ENCODE measurements around the gene CLCN1. TPM values are rescaled to one million over a fixed set of nuclear protein-coding genes. Genes with fewer than 3 reads are reported as not detected.

Gene CLCN1
- total RNA-seq, 1 experiment from 2014 or later: 0.13 TPM

- Histone ChIP-seq H3T11ph (ENCODE audit: low read length) (no peak overlapping the region), H3K4me1 (ENCODE audit: insufficient read depth, low read length) (no peaks in the 10 kb centered on the region), H3K9me3 (ENCODE audit: control insufficient read depth, low read depth, low read length) (no peaks in the 10 kb centered on the region), H2AFZ (ENCODE audit: low read length) (no peak overlapping the region), H2AK5ac (ENCODE audit: insufficient read length, low read length) (no peak overlapping the region), H2BK20ac (ENCODE audit: low read depth, low read length, poor library complexity, severe bottlenecking) (no peak overlapping the region), H3K23ac (ENCODE audit: insufficient read length, low read depth, low read length) (no peak overlapping the region), H4K5ac (ENCODE audit: insufficient read length, low read depth, low read length) (no peak overlapping the region), H3K4me2 (ENCODE audit: insufficient read depth, insufficient read length, low read length) (no peak overlapping the region), H3K79me2 (ENCODE audit: insufficient read depth, low read length) (no peaks in the 10 kb centered on the region), H3K14ac (ENCODE audit: insufficient read depth, low read length) (no peak overlapping the region), H3K56ac (ENCODE audit: insufficient read length, low read depth, low read length) (no peak overlapping the region), H4K20me1 (ENCODE audit: control insufficient read depth, insufficient read depth, insufficient read length) (no peaks in the 10 kb centered on the region), H3K27ac (ENCODE audit: insufficient read length, low read depth, low read length) (no peak overlapping the region), H3K9ac (ENCODE audit: extremely low read depth, insufficient read length, low read length) (no peak overlapping the region), H3K23me2 (ENCODE audit: insufficient read length, low read depth, low read length, poor library complexity, severe bottlenecking) (peaks cover 7% of the 10 kb centered on the region), H2BK12ac (ENCODE audit: insufficient read length, low read depth, low read length) (no peak overlapping the region), H3K18ac (ENCODE audit: insufficient read length, low read depth, low read length) (no peak overlapping the region), H4K8ac (replicated peaks; ENCODE audit: insufficient read length, low read depth, low read length) (no peak overlapping the region), H3K27me3 (ENCODE audit: insufficient read depth, low read length) (peaks cover 6% of the 10 kb centered on the region; the same call in 1 of the 2 replicates), H3K79me1 (ENCODE audit: insufficient read depth, low read depth, low read length, poor library complexity, severe bottlenecking) (no peaks in the 10 kb centered on the region), H4K91ac (ENCODE audit: insufficient read length, low read depth, low read length) (no peak overlapping the region), H2BK120ac (ENCODE audit: low read depth, low read length, poor library complexity, severe bottlenecking) (no peak overlapping the region), H2BK5ac (ENCODE audit: insufficient read length, low read length) (no peak overlapping the region), H3K4ac (ENCODE audit: low read depth, low read length) (no peak overlapping the region), H2BK15ac (ENCODE audit: low read depth, low read length) (no peak overlapping the region)
- WGBS (ENCODE audit: extremely low coverage, insufficient read length, low lambda C conversion rate): no CpG with 5 or more reads among the region's 11 CpGs
- Mint-ChIP-seq H3K4me1 (peaks cover 17 to 18% of the 10 kb centered on the region in 2 experiments), H3K36me3 (ENCODE audit: insufficient read depth in 1 of 3, low read depth in 3 of 3) (peaks cover 24 to 52% (median 39%) of the 10 kb centered on the region in 3 experiments), H3K27ac (peak overlapping the region in 1 of 3 experiments; percentile 7; a peak in 2 of 7 replicates), H3K27me3 (ENCODE audit: low read depth) (peaks cover 35% of the 10 kb centered on the region), H3K4me3 (peak overlapping the region in 1 of 2 experiments; percentile 83; a peak in 1 of 5 replicates), H3K9me3 (no peaks in the 10 kb centered on the region)
- DNase-seq: no peak
- TF ChIP-seq CTCF (conservative IDR thresholded peaks at IDR 0.05): no peak
Measured at GRCh38 chr7:143359771-143360353, 44.0 kb downstream of the CLCN1 start.
